HEK293T (cell line): ENCODE data around the gene OR51B4.

Experiments used
- BHLHE40 ChIP-seq: fragments of 450-650 bp; IDR thresholded peaks from 2 replicates; pipeline ENCODE4 v1.6.1; 2016; ENCODE audit warnings: mild to moderate bottlenecking, moderate library complexity, borderline replicate concordance
- CTBP1 ChIP-seq: fragments of 450-650 bp; IDR thresholded peaks from 2 replicates; pipeline ENCODE4 v1.6.1; 2016; ENCODE audit warnings: borderline replicate concordance
- FOXA1 ChIP-seq: fragments of 450-650 bp; IDR thresholded peaks from 2 replicates; pipeline ENCODE4 v1.6.1; 2016; ENCODE audit warnings: mild to moderate bottlenecking
- HDGF ChIP-seq: fragments of 450-650 bp; IDR thresholded peaks from 2 replicates; pipeline ENCODE4 v1.6.1; 2017; ENCODE audit warnings: antibody characterized with exemption, borderline replicate concordance
- TARDBP ChIP-seq: fragments of 450-650 bp; IDR thresholded peaks from 2 replicates; pipeline ENCODE4 v1.6.1; 2016

GRCh38 chr11:5303626-5304025 lies 1.9 kb upstream of the OR51B4 start:
- no peak for TF ChIP-seq HDGF
- TF ChIP-seq CTBP1 = no peak
- no peak for TF ChIP-seq TARDBP
- TF ChIP-seq BHLHE40 = no peak
- no peak for TF ChIP-seq FOXA1
